Uterus (tissue), 2 donors: ENCODE results near the gene IGFBP6.

Experiments used
- POLR2A ChIP-seq, 2 donors: fragments of 450-650 bp; IDR thresholded peaks; one replicate each; pipeline ENCODE4 v1.6.1; 2016; ENCODE audit warnings: antibody characterized with exemption in 2 of 2, mild to moderate bottlenecking in 1 of 2, moderate library complexity in 1 of 2
- TF ChIP-seq, protein P1 (sequence below), 4 experiments: fragments of 200-600 bp in 2 of 4; fragments of 450-650 bp in 2 of 4; sonication (generic) in 2 of 4; IDR thresholded peaks; one replicate each; pipeline ENCODE4 v1.5.1; 2016 to 2019; ENCODE audit warnings: antibody characterized with exemption in 4 of 4, mild to moderate bottlenecking in 2 of 4, moderate library complexity in 1 of 4

DNA sequence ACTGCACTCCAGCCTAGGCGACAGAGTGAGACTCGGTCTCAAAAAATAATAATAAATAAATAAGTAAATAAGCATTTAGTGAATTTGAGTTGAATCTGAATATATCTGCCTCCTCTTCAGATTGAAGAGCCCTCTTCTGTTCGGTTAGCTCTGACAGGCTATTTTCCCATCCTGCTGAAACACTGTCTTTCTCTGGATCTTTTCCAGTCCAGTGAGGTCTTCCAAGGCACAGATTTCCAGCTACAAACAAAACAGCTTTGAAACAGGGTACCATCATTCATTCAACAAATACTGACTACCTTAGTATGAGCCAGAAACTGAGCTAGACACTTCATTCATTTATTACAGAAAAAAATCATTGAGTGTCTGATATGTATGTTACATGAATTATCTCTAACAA, 11.1 kb upstream of the IGFBP6 start:
- TF ChIP-seq, protein P1, sequence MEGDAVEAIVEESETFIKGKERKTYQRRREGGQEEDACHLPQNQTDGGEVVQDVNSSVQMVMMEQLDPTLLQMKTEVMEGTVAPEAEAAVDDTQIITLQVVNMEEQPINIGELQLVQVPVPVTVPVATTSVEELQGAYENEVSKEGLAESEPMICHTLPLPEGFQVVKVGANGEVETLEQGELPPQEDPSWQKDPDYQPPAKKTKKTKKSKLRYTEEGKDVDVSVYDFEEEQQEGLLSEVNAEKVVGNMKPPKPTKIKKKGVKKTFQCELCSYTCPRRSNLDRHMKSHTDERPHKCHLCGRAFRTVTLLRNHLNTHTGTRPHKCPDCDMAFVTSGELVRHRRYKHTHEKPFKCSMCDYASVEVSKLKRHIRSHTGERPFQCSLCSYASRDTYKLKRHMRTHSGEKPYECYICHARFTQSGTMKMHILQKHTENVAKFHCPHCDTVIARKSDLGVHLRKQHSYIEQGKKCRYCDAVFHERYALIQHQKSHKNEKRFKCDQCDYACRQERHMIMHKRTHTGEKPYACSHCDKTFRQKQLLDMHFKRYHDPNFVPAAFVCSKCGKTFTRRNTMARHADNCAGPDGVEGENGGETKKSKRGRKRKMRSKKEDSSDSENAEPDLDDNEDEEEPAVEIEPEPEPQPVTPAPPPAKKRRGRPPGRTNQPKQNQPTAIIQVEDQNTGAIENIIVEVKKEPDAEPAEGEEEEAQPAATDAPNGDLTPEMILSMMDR (IDR thresholded peaks at IDR 0.05), result no peak
- no peak for TF ChIP-seq POLR2A (IDR thresholded peaks at IDR 0.05)
